Measurements from ENCODE around the gene TEAD2.

Gene TEAD2

DNA sequence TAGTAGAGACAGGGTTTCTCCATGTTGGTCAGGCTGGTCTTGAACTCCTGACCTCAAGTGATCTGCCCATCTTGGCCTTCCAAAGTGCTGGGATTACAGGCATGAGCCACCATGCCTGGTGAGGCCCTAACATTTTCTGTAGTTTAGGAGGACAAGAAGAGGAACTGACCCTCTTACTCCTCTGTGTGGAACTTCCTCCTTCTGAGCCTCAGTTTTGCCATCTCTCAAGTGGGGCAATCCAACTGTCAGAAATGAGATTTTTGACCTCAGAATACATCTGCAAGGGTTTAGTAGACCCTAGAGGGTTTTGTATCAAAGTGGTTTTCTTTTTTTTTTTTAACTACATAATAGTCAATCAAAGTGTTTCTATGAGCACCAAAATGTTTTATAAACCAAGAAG is 3.9 kb upstream of the TEAD2 start:
- peak; percentile 27 for DNase-seq (ENCODE audit: low read depth)
- no peak for TF ChIP-seq MYC (IDR thresholded peaks at IDR 0.05; ENCODE audit: low read depth, low read length)
- no peak for TF ChIP-seq POLR2A (IDR thresholded peaks at IDR 0.05; ENCODE audit: extremely low read depth, insufficient read length)
- TF ChIP-seq MAX (IDR thresholded peaks at IDR 0.05; ENCODE audit: low read depth, low read length) = no peak
- TF ChIP-seq CTCF (IDR thresholded peaks at IDR 0.05; ENCODE audit: low read depth, low read length) = no peak
- H3K4me3 ChIP-seq (ENCODE audit: low read depth, low read length) = no peak overlapping the region

GRCh38 chr19:49364083-49364737 is 2.0 kb upstream of the TEAD2 start:
- no peak for TF ChIP-seq CTCF (IDR thresholded peaks at IDR 0.05; ENCODE audit: low read depth, low read length)
- no peak for TF ChIP-seq MYC (IDR thresholded peaks at IDR 0.05; ENCODE audit: low read depth, low read length)
- no peak for TF ChIP-seq MAX (IDR thresholded peaks at IDR 0.05; ENCODE audit: low read depth, low read length)
- TF ChIP-seq POLR2A (IDR thresholded peaks at IDR 0.05; ENCODE audit: extremely low read depth, insufficient read length) = no peak
- no peak for DNase-seq (ENCODE audit: low read depth)
- H3K4me3 ChIP-seq (ENCODE audit: low read depth, low read length) = no peak overlapping the region

GRCh38 chr19:49363268-49364082 is 1.3 kb upstream of the TEAD2 start, which contains the start of gene DKKL1:
Gene DKKL1 (plus strand): TSS chr19:49363877. CDS start chr19:49363999, 122 bp downstream.
- no peak for TF ChIP-seq MAX (IDR thresholded peaks at IDR 0.05; ENCODE audit: low read depth, low read length)
- no peak for TF ChIP-seq POLR2A (IDR thresholded peaks at IDR 0.05; ENCODE audit: extremely low read depth, insufficient read length)
- no peak for TF ChIP-seq MYC (IDR thresholded peaks at IDR 0.05; ENCODE audit: low read depth, low read length)
- no peak for TF ChIP-seq CTCF (IDR thresholded peaks at IDR 0.05; ENCODE audit: low read depth, low read length)
- peak; percentile 44 for DNase-seq (ENCODE audit: low read depth)
- no peak within 1 kb of the TSS for H3K4me3 ChIP-seq (ENCODE audit: low read depth, low read length)

- TF ChIP-seq CTCF (IDR thresholded peaks at IDR 0.05; ENCODE audit: low read depth, low read length) = no peak
- no peak for TF ChIP-seq MAX (IDR thresholded peaks at IDR 0.05; ENCODE audit: low read depth, low read length)
- no peak for TF ChIP-seq MYC (IDR thresholded peaks at IDR 0.05; ENCODE audit: low read depth, low read length)
- TF ChIP-seq POLR2A (IDR thresholded peaks at IDR 0.05; ENCODE audit: extremely low read depth, insufficient read length) = no peak
- no peak for DNase-seq (ENCODE audit: low read depth)
- H3K4me3 ChIP-seq (ENCODE audit: low read depth, low read length) = no peak overlapping the region
These were observed 682 bp upstream of the TEAD2 start for GRCh38 chr19:49362929-49363267.

GRCh38 chr19:49361438-49362047 is 673 bp downstream of the TEAD2 start:
- DNase-seq (ENCODE audit: low read depth) = no peak
- H3K4me3 ChIP-seq (ENCODE audit: low read depth, low read length) = no peak overlapping the region

More at GRCh38 chr19:49361438-49362047, 673 bp downstream of the TEAD2 start:
- TF ChIP-seq POLR2A (IDR thresholded peaks at IDR 0.05; ENCODE audit: extremely low read depth, insufficient read length) = no peak
